Astrocyte (in vitro differentiated cells and primary cell): ENCODE data around the gene DNAJB12. TPM values are rescaled to one million over a fixed set of nuclear protein-coding genes. Genes with fewer than 3 reads are reported as not detected.

ENCODE experiments used
- DNase-seq: peaks from one replicate; pipeline ENCODE4 v3.0.0-alpha.2; 2010; ENCODE audit warnings: low read depth
- FAIRE-seq: peaks from 2 replicates; lab custom pipeline; 2011; peaks lifted over from hg19 to GRCh38; lab: Jason Lieb, UNC
- H2AFZ ChIP-seq: 2 replicates; pipeline ENCODE4 v1.6.0; 2012; ENCODE audit warnings: low read depth, low read length, inconsistent platforms
- H3K27ac ChIP-seq: 2 replicates; pipeline ENCODE4 v1.5.1; 2011; ENCODE audit warnings: low read depth, low read length, inconsistent platforms
- H3K27me3 ChIP-seq: 2 replicates; pipeline ENCODE4 v1.6.0; 2011; ENCODE audit warnings: low read length, inconsistent platforms; ENCODE audit not compliant: insufficient read depth
- H3K36me3 ChIP-seq: 2 replicates; pipeline ENCODE4 v1.5.1; 2011; ENCODE audit warnings: low read length, inconsistent platforms; ENCODE audit not compliant: insufficient read depth
- H3K4me1 ChIP-seq: 2 replicates; pipeline ENCODE4 v1.5.1; 2011; ENCODE audit warnings: low read length, inconsistent platforms; ENCODE audit not compliant: insufficient read depth
- H3K4me2 ChIP-seq: 2 replicates; pipeline ENCODE4 v1.6.0; 2012; ENCODE audit warnings: low read length, inconsistent platforms
- H3K4me3 ChIP-seq: 2 replicates; pipeline ENCODE4 v1.5.1; 2011; ENCODE audit warnings: low read depth, mild to moderate bottlenecking, low read length, inconsistent platforms; ENCODE audit not compliant: insufficient read depth
- H3K79me2 ChIP-seq: 2 replicates; pipeline ENCODE4 v1.6.0; 2012; ENCODE audit warnings: mild to moderate bottlenecking, low read length, inconsistent platforms; ENCODE audit not compliant: insufficient read depth
- H3K9ac ChIP-seq: 2 replicates; pipeline ENCODE4 v1.6.0; 2012; ENCODE audit warnings: mild to moderate bottlenecking, low read length, inconsistent platforms
- H3K9me3 ChIP-seq: 2 replicates; pipeline ENCODE4 v1.5.1; 2012; ENCODE audit warnings: low read depth, mild to moderate bottlenecking, low read length, inconsistent platforms; ENCODE audit not compliant: insufficient read depth
- H4K20me1 ChIP-seq: 2 replicates; pipeline ENCODE4 v1.6.0; 2012; ENCODE audit warnings: low read length, inconsistent platforms; ENCODE audit not compliant: insufficient read depth
- H3K27ac Mint-ChIP-seq: one replicate; pipeline ENCODE4 v1.8.0; 2021; ENCODE audit warnings: mild to moderate bottlenecking, mixed read lengths; ENCODE audit not compliant: unreplicated experiment
- H3K27me3 Mint-ChIP-seq: one replicate; pipeline ENCODE4 v1.8.0; 2021; ENCODE audit warnings: low read depth, mixed read lengths; ENCODE audit not compliant: unreplicated experiment
- H3K36me3 Mint-ChIP-seq: one replicate; pipeline ENCODE4 v1.8.0; 2021; ENCODE audit warnings: low read depth, mixed read lengths; ENCODE audit not compliant: unreplicated experiment
- H3K4me1 Mint-ChIP-seq: one replicate; pipeline ENCODE4 v1.8.0; 2021; ENCODE audit warnings: low read depth, mixed read lengths; ENCODE audit not compliant: unreplicated experiment
- H3K4me3 Mint-ChIP-seq: one replicate; pipeline ENCODE4 v1.8.0; 2021; ENCODE audit warnings: mild to moderate bottlenecking, moderate library complexity, mixed read lengths; ENCODE audit not compliant: unreplicated experiment
- H3K9me3 Mint-ChIP-seq: one replicate; pipeline ENCODE4 v1.8.0; 2021; ENCODE audit warnings: mild to moderate bottlenecking, mixed read lengths; ENCODE audit not compliant: unreplicated experiment
- CTCF ChIP-seq: IDR thresholded peaks from 2 replicates; pipeline ENCODE4 v1.5.1; 2011; ENCODE audit warnings: low read depth, mild to moderate bottlenecking, inconsistent platforms, low read length, moderate library complexity; ENCODE audit not compliant: insufficient read depth
- EZH2 ChIP-seq: IDR thresholded peaks from 2 replicates; pipeline ENCODE4 v1.6.1; 2012; ENCODE audit warnings: mild to moderate bottlenecking, low read length, inconsistent platforms; ENCODE audit not compliant: insufficient read depth
- total RNA-seq: library from RNA; stranded (reverse); gene quantifications from 2 replicates; pipeline ENCODE4 v1.2.1, GENCODE V29; 2021

The DNAJB12 gene
- total RNA-seq, 1 donor from 2014 or later = 24.3 TPM

- peaks cover 5% of the 10 kb centered on the region for H3K27me3 Mint-ChIP-seq
- DNase-seq (peak; percentile 35), FAIRE-seq (no peak)
- H3K27ac Mint-ChIP-seq = peak overlapping the region; percentile 71
- no peak overlapping the region for H3K4me2 ChIP-seq
- no peaks in the 10 kb centered on the region for H3K79me2 ChIP-seq
- H3K27me3 ChIP-seq = no peaks in the 10 kb centered on the region
- H3K36me3 Mint-ChIP-seq = peaks cover 2% of the 10 kb centered on the region
- H3K4me3 ChIP-seq = no peak overlapping the region
- H3K4me1 Mint-ChIP-seq = peaks cover 3% of the 10 kb centered on the region
- no peaks in the 10 kb centered on the region for H4K20me1 ChIP-seq
- H3K9me3 ChIP-seq = no peaks in the 10 kb centered on the region
- no peaks in the 10 kb centered on the region for H3K36me3 ChIP-seq
- peaks cover 3% of the 10 kb centered on the region for H3K4me1 ChIP-seq
- no peak overlapping the region for H2AFZ ChIP-seq
- H3K9ac ChIP-seq = no peak overlapping the region
- no peak overlapping the region for H3K27ac ChIP-seq
- H3K9me3 Mint-ChIP-seq = no peaks in the 10 kb centered on the region
- no peak overlapping the region for H3K4me3 Mint-ChIP-seq
- TF ChIP-seq CTCF (no peak), EZH2 (no peak)
These were observed 62.5 kb downstream of the DNAJB12 start for GRCh38 chr10:72292223-72292691.

- Histone ChIP-seq H3K4me3 (no peak overlapping the region), H3K9me3 (no peaks in the 10 kb centered on the region), H3K27ac (no peak overlapping the region), H3K9ac (no peak overlapping the region), H3K4me2 (no peak overlapping the region), H3K27me3 (no peaks in the 10 kb centered on the region), H2AFZ (no peak overlapping the region), H3K4me1 (no peaks in the 10 kb centered on the region), H3K79me2 (no peaks in the 10 kb centered on the region), H3K36me3 (no peaks in the 10 kb centered on the region), H4K20me1 (no peaks in the 10 kb centered on the region)
- peaks cover 5% of the 10 kb centered on the region for H3K27me3 Mint-ChIP-seq
- H3K9me3 Mint-ChIP-seq = peaks cover 1% of the 10 kb centered on the region
- TF ChIP-seq CTCF (no peak), EZH2 (no peak)
- DNase-seq (no peak), FAIRE-seq (no peak)
- H3K27ac Mint-ChIP-seq = no peak overlapping the region
- H3K4me3 Mint-ChIP-seq = no peak overlapping the region
- peaks cover 3% of the 10 kb centered on the region for H3K36me3 Mint-ChIP-seq
- H3K4me1 Mint-ChIP-seq = no peaks in the 10 kb centered on the region
These were observed 63.6 kb downstream of the DNAJB12 start for GRCh38 chr10:72291019-72291532.

DNA sequence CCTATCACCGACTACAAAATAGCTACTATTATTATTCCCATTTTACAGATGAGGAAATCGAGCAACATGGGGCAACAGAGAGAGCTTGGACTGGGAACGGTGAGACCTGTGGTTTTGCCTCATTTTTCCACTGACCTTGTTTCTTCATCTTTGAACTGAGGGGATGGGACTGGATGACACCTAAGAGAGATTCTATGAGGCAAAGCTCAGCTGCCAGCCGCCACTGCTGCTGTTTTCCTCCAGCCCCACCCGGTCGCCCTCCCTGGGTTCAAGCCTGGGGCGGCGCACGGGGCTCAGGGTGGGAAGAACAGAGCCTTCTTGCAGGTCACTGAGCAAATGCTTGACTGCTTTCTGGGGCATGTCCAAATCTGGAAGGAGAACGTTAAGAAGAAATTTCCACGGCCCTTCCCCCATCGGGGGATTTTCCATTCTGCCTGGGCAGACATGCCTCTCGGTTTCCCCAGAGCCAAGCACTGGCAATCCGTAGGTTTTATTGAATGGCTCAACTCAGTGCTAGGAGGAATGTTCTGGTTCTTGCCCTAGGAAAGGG is 68.7 kb downstream of the DNAJB12 start:
- Mint-ChIP-seq H3K4me3 (peak overlapping the region; percentile 14), H3K9me3 (peaks cover 5% of the 10 kb centered on the region), H3K27ac (no peak overlapping the region), H3K27me3 (no peaks in the 10 kb centered on the region), H3K4me1 (no peaks in the 10 kb centered on the region), H3K36me3 (peaks cover 2% of the 10 kb centered on the region)
- Histone ChIP-seq H3K27me3 (no peaks in the 10 kb centered on the region), H2AFZ (no peak overlapping the region), H3K27ac (no peak overlapping the region), H4K20me1 (no peaks in the 10 kb centered on the region), H3K36me3 (no peaks in the 10 kb centered on the region), H3K4me3 (no peak overlapping the region), H3K4me2 (no peak overlapping the region), H3K4me1 (no peaks in the 10 kb centered on the region), H3K79me2 (no peaks in the 10 kb centered on the region), H3K9ac (no peak overlapping the region), H3K9me3 (no peaks in the 10 kb centered on the region)
- no peak for FAIRE-seq
- no peak for DNase-seq
- no peak for TF ChIP-seq EZH2
